HG02623 (cell line): Measurements from ENCODE around the gene TRIM47.

ENCODE experiments used
- ATAC-seq: cut with Tn5 transposase; IDR thresholded peaks from one replicate; pipeline ENCODE4 v1.9.1; 2021; ENCODE audit warnings: moderate library complexity; ENCODE audit not compliant: unreplicated experiment

Gene TRIM47

DNA sequence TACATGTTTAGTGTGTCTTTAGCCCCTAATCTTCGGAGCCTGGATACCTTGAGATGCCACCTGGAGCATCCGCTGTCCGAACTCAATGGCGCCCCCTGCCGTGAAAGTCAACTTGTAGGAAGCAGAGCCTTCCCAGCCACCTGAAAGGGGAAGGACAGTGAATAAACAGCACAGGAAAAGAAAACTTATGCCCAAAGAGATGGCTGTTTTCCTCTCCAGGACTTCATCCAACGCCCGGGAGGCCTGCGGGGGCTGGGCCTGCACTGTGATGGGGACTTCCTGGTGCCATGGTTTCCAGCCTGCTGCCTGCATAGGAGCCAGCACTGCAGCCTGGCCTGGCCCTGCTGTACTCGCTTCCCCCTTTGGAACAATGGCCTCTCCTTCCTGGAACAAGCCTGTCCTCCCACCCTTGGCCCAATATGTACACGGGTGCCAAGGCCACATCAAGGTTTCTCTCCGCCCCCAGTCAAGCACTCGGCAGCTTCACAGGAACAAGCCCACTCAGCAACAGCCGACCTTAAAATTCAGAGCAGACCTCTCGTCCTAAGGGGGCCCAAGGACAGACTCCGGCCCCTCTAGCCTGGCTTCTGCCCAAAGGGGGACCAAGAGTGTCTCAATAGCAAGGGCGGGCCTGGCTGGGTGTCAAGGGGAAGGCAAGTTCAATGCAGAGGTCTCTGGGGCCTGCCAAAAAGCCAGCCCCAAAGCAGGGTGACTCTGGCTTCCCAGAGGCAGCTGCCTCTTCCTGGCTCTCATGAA lies 29.7 kb downstream of the TRIM47 start:
- no peak for ATAC-seq

DNA sequence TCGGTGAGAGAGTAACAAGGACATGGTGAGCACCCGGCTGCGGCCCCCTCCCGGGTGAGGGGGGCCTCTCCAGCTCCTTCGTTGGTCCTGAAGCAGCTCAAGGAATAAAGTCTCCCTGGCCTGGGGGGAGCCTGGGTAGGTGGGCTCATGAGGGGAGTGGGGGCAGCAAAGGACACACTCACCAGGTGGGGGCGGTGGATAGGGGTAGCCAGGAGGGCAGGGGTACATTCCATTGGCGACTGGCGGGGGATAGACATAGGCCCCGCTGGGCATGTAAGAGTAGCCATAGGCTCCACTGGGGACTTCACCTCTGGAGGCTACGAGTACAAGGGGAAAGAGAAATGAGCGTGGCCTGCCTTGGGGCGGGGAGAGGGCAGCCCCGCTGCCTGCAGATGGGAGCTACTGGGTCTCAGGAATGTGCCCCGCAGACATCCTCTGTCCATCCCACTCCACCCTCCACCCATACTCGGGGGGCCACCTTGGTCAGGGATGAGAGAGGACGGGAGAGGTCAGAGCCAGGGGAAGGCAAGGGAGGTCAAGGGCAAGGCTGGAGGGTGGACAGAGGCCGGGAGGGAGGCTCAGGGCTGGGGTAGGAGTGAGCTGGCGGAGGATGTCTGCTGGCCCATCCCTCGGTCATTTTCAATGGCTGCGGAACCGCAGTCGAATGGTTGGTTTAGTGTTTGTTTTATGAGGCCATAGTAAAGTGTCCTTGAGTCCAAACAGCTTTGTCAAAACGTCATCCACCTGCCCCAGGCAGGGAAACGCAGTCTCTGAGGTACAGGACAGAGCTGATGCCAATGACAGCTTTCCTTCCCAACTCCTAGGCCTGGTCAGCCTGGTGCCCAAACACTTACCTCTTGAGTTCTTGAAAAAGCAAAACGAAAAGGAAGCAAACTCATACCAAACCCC lies 30.5 kb downstream of the TRIM47 start:
- no peak for ATAC-seq

GRCh38 chr17:75846692-75847613 lies 31.4 kb downstream of the TRIM47 start:
- ATAC-seq = no peak

DNA sequence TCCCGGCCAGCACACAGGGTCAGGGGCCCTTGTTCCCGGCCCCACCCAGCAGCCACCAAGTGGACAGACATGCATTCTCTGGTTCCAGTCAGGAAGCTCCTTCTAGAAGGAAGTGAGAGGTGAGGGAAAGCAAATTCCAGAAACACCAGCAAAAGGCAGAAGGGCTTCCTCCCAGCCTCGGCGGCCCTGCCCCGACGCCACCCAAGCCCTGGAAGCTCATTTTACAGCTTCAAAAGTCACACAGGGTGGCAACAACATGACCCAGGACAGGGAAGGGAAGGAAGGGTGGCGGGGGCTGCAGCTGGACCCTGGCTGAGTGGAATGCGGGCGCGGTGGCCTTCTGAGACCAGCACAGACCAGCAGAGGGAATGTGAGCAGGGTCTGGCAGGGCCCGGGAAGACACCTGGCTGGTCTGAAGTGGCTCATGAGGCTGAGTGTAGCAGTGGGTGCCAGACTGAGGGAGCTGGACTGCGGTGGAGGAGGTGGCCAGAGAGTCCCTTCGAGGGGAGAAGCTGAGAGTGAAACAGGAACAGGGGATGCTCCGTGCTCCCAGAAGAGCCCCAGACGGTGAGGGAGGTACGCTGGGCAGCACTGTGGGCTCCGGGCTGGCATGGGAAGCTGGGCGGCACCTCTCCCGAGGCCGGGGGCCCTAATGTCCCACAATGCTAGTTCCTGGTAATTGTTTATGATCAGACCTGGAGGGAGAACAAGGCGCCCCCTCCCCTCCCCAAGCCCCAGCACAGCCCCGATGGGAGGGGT lies 32.3 kb downstream of the TRIM47 start:
- ATAC-seq = no peak

- ATAC-seq = peak; percentile 64
These were observed 33.2 kb downstream of the TRIM47 start for GRCh38 chr17:75845058-75845711.

DNA sequence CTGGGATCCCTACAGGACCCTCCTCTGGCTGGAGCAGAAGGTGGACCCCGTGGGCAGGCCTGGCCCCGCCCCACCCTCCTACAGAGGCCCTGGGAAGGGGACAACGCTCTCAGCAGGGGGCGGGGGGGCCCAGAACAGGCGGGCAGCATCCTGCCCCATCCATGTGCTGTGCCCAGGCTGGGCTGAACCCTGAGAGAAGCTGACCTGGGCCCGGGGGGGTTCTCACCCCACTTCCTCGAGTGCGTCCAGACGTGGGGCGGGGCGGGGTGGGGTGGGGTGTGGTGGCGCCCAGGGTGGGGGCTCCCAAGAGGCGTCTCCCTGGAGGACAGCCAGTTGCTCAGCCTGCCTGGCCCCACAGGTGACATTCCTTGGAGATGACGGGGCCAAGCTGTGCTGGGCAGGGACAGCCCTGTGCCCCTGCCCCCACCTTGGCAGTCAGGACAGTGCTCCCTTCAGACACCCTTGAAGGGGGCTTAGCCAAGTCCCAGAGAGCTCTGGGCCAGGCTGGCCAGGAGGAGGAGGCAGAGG lies 33.8 kb downstream of the TRIM47 start:
- ATAC-seq = no peak

- ATAC-seq = no peak
These were observed 34.5 kb downstream of the TRIM47 start, which contains the start of gene UNC13D for GRCh38 chr17:75843577-75844529. UNC13D (minus strand) TSS chr17:75844404; CDS start chr17:75844337, 67 bp downstream.

GRCh38 chr17:75842963-75843576 lies 35.3 kb downstream of the TRIM47 start:
- no peak for ATAC-seq

- no peak for ATAC-seq
These were observed 36.0 kb downstream of the TRIM47 start for GRCh38 chr17:75842411-75842810.

- ATAC-seq = no peak
These were observed 37.6 kb downstream of the TRIM47 start for GRCh38 chr17:75840799-75841164.

GRCh38 chr17:75839942-75840798 lies 38.2 kb downstream of the TRIM47 start:
- ATAC-seq = no peak

GRCh38 chr17:75838410-75838809 lies 40.0 kb downstream of the TRIM47 start:
- ATAC-seq = no peak

GRCh38 chr17:75837899-75838298 lies 40.5 kb downstream of the TRIM47 start:
- no peak for ATAC-seq

DNA sequence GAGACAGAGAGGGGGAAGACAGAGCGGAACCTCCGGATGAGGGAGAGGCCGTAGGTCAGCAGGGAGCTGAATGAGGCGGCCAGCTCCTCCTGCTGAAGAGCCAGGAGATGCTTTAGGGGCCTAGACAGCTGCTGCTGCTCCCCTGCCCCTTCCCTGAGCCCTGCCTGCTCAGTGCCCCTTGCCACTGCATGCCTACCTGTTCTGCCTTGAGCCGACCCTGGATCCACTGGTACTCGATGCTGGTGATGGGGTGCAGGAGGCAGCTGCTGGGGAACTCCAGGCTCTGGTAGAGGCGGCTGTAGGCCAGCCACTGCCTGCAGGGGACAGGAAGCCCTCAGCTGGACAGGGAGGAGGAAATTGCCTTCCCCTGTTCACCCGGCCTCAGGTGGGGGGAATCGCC lies 41.8 kb downstream of the TRIM47 start:
- no peak for ATAC-seq

- no peak for ATAC-seq
These were observed 42.8 kb downstream of the TRIM47 start for GRCh38 chr17:75835654-75835987.

DNA sequence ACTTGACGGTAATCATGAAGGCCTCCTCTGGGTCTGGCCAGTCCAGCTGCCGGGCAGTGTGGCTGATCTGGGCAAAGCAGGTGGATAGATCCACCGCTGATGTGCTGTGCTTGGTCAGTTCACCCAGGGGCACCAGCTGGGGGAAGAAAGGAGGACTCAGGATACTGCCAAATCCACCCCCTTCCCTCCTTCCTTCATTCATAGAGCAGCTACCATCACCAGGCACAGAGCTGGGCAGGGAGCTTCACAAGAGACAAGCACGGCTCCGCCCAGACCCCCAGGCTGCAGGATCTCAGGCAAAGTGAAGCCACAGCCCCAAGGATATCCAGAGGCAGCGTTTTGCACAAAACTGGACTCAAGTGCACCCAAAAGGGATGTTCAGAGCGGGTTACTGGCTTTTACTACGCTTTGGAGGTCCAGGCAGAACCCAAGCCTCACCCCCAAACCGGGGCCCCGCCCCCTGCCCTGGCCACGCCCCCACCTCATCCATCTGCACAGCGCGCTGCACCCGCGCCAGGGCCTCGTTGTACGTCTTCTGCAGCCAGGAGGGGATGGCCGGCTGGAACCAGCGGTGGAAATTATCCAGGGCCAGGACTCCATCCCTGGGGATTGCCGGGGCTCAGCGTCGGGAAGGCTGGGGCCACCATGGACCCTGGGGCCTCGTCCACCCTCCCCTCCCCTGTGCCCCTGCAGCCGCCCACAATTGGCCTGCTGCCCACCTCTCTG lies 43.3 kb downstream of the TRIM47 start:
- no peak for ATAC-seq
